GM19372 (cell line): ENCODE results near the gene OLFML2A.

Experiments used
- ATAC-seq: cut with Tn5 transposase; IDR thresholded peaks from one replicate; pipeline ENCODE4 v1.9.1; 2021; ENCODE audit warnings: mild to moderate bottlenecking, low read depth, moderate library complexity; ENCODE audit not compliant: unreplicated experiment

OLFML2A gene

DNA sequence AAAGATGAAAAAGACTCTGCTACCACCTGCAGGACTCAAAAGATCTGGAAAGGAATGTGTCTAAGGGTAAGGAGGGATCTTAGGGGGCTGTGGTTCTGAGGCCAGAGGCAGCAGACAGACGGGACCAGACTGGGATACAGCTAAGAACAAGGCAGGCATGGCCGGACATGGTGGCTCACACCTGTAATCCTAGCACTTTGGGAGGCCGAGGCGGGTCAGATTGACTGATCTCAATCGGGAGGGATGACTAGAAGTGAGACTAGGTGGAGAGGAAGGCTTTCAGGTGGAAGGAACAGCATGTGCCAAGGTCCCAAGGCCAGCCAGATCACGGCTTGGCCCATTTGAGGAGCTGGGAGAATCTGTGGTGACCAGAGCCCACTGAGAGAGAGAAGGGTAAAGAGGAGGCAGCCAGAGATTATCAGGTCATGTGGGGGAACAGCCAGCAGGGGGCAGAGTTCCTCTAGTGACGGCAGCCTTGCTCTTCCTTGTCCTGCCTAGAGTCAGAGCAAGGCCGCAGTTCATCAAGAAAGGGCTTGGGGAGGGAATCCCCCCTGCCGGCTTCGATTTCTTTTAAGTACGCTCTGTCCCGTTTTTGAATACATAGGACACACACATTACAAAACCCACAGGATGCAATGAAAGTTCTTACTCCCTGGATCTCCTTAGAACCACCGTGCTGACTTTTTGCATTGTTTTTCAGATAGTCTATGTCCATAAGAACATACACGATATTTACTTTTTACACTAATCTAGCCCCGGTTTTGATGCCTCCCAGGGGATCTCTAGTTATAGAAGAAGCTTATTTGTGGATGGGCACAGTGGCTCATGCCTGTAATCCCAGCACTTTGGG lies 2.6 kb upstream of the OLFML2A start:
- no peak for ATAC-seq

DNA sequence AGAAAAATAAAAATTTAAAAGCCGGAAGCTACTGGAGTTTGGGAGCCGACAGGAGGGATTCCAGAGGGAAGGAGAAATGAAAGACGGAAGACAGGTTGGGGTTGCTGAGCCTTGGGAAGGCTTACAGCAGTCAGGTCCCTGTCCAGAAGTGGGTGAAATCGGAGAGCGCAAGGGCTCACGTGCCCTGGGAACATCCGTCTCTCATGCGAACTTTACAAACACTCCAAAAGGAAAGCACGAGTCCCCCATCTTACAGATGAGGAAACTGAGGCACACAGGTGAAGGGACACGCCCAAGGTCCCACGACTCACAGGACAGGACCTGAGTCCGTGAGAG lies 347 bp upstream of the OLFML2A start:
- ATAC-seq, result no peak

DNA sequence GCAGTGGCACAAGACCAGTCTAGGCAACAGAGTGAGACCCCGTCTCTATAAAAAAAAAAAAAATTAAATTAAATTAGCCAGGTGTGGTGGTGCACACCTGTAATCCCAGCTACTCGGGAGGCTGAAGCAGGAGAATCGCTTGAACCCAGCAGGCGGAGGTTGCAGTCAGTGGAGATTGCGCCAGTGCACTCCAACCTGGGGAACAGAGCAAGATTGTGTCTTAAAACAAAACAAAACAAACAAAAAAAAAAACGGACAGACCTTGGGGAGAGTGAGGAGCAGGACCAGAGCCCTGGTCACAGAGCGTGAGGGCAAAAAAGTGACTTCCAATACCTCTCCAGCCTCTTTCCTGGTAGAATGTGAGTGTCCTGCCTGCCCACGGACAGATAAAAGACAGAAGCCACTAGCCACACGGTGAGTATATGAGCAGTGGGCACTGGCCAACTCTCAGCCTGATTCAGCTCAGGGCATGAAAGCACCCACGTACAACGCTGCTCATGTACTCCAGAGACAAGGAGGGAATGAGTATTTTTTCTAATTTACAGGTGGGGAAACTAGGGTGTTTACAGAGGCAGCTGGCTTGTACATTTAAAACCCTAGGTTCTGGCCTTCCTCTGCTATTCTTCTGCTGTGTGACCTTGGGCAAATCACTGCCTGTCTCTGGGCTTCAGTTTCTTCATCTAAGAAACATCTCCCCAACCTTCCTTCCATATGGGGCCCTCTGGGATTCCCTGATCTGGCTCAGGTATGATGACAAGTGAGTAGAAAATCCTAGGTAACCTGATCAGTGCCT lies 1.8 kb downstream of the OLFML2A start:
- no peak for ATAC-seq

DNA sequence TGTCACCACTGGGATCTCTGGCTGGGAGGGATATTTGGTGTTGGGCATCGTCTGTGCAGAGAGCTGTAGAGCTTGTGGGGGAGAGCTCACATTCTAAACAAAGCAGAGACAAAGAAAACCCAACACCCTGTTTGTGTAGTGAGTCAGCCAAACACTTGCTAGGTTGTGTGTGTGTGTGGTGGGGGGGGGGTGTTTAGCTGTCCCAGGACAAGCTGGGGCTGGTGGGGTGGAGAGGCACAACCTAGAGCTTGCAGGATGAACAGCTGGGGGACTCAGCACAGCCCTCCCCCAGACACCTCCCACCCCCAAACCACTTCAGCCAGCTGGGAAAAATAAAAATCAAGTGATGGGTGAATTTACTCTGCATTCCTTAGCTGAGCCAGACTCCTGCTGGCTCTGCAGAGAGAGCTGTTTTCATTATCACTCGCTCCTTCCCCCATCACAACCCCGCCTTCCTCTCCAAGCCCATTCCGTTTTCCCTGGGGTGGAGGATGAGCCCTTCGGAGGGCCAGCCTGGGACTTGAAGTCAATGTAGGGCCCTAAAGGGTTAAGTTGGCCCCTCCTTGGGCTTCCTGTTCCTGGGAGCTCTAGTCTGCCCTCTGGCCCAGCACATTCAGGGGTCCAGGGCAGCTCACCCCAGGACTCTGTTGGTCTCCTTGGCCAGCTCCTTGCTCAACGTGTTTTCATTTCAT lies 2.6 kb downstream of the OLFML2A start:
- no peak for ATAC-seq

DNA sequence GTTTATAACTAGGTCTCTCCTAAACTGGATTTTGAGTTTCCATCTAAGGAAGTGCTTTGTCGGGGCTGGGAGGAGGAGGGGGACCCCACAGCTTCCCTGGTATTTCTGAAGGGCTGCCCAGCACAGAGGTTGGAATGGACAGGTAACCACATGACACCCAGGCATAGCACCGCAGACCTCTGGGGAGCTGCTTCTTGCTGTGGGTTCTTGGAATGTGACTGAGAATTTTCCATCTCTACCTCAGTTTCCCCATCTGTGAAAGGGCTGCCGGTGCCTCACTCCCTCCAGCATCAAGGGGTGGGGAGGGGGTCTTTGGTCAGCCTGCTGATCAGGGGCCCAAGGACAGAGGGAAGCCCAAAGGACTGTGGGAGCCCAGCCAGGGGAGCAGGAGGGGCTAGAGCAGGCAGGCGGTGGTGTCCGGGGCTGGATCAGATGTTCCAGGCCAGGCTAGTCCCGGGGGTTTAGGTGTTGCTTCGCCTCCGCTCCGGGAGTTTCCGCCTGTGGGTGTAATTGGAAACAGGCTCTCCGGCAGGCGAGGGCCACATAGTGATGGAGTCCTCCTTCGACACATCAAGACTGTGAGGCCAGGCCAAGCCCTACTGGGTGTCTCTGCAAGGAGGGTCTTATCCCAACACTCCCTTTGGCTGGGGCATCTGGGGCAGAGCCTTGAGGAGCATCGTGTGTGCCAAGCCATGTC lies 3.3 kb downstream of the OLFML2A start:
- ATAC-seq, result no peak

DNA sequence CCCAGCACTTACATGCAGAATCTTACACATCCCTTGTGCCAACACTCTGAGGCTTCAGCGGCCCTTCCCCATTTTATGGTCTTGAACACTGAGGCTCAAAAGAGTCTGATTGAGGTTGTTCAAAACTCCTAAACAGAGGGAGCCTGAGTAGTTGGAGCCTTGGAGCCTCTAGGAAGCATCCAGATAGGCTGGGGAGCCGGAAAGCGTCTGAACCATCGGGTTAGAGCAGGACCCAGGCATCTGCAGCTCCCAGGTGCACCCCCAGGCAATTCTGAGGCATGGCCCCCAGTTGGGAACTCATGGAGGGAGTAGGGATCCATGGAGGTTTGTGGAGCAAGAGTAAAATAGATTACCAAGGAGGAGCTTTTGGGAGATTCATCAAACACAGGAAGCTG lies 3.8 kb downstream of the OLFML2A start:
- no peak for ATAC-seq

DNA sequence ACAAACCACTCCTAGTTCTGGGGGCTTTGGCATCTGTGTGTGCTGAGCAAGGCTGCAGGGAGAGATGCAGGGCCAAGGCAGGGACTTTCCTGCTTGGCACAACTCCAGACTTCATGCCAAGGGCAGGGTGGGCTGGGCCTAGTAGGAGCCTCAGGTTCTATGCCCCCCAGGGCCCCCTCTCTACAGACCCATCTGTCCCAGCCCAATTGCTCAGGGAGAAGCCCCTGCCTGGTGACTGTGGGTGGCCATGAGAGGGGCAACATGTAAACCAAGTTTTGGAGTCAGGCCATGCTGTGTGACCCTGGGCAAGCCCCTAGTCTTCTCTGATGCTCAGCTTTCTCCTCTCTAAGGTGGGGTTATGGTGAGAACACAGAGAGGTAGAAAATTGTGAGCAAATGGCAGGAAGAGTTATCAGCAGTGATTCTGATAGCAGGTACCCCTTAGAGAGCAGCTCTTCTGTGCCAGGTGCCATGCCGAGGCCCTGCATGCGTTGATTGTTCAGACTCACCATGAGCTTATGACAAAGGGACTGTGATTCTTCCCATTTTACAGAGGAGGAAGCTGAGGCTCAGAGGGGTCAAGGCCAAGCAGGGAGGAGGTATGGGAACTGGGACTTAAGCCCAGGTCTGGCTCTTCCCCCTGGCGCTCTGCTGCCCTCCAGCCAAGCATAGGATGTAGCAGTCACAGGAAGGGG lies 5.2 kb downstream of the OLFML2A start:
- ATAC-seq, result no peak

DNA sequence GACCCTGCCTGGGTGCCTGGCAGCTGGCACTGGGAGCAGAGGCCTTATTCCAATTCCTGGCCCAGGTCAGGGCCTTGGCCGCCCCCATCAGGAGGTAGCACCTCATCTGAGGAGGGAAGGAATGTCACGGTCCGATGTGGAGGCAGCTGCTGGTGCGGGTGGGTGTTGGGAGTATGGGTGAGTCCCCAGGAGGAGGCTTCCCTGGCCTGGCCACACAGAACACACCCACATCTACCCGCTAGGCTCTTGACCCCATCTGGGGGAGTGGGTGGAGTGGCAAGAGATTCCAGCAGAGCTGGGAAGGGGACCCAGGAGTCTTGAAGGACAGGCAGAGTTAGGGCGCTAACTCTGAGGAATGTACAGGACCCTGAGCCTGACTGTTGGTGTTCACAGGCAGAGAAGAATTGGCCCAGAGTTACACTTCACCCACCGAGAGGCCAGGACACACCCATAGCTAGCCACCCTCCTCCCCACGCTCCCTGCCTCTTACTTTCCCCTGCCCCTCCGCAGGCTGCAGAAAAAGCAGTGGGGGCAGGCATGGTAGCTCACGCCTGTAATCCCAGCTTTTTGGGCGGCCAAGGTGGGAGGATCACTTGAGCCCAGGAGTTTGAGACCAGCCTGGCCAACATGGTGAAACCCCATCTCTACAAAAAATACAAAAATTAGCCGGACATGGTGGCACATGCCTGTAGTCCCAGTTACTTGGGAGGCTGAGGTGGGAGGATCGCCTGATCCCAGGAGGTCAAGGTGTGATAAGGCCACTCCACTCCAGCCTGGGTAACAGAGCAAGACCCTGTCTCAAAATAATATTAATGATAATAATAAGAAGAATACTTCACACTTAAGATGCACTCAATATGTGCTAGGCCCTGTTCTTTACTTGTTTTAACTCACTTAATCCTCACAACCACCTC lies 6.0 kb downstream of the OLFML2A start:
- ATAC-seq, result no peak

DNA sequence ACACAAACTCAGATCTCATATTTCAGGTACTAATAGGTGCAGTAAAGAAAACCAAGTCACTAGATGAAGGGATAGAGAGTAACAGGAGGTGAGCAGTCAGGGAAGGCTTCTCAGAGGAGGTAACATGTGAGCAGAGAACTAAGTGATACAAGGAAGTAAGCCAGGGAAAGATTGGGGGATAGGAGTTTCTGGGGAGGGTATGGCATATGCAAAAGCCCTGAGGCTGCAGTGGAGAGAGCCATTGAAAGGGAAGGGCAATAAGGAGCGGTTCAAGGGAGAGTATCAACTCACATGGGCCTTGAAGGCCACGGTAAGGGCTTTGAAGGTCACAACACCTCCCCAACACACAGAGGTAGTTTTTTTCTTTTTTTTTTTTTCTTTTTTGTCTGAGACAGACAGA lies 6.9 kb downstream of the OLFML2A start:
- no peak for ATAC-seq

DNA sequence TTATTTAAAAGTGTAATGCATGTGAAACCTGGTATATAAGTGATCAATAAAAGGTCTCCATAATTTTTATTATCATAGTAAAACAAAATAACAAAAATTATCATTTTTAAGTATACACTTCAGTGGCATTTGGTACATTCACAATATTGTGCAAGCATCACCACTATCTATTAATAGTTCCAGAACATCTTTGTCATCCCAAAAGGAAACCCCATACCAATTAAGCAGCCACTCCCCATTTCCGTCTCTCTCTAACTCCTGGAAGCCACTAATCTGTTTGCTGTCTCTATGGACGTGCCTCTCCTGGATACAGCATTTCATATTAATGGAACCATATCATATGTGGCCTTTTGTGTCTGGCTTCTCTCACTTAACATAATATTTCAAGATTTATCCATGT lies 7.6 kb downstream of the OLFML2A start:
- no peak for ATAC-seq

DNA sequence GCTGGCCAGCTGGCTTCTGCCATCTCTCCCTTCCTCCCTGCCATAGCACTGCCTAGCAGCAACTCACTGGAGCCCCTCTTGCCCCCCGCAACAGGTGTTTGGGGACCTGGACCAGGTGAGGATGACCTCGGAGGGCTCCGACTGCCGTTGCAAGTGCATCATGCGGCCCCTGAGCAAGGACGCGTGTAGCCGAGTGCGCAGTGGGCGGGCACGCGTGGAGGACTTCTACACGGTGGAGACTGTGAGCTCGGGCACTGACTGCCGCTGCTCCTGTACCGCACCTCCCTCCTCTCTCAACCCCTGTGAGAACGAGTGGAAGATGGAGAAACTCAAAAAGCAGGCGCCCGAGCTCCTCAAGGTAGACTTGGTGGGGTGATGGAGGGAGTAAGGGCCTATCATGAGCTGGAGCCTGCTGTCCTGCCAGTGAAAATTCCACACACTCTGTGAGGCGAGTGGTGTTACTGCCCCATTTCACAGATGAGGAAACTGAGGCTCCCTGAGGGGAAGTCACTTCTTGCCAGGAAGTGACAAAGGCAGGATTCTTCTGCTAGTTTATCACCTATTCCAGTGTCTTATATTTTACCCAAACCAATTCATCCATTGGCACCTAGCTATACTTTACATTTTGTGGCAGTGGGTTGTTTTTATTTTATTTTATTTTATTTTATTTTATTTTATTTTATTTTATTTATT lies 10.1 kb downstream of the OLFML2A start:
- ATAC-seq, result no peak

DNA sequence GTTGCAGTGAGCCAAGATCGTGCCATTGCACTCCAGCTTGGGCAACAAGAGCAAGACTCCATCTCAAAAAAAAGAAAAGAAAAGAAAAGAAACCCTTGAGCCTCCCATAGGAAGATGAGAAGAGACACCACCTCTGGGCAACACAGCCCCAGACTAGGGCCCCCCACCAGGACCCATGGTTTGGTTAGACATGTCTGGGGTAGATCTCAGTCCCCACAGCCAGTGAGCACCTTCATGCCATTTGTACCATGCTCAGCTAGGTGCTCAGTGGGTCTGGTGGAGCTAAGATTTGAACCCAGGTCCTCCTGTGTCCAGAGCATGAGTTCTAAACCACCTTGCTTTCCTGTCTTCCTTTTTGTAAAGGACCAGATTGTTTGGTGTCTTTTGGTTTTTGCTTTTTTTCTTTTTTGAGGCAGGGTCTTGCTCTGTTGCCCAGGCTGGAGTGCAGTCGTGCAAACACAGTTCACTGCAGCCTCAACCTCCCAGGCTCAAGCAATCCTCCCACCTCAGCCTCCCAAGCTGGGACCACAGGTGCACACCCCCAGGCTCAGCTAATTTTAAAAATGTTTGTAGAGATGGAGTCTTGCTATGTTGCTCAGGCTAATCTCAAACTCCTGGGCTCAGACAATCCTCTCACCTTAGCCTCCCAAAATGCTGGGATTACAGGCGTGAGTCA lies 11.7 kb downstream of the OLFML2A start:
- ATAC-seq, result no peak

DNA sequence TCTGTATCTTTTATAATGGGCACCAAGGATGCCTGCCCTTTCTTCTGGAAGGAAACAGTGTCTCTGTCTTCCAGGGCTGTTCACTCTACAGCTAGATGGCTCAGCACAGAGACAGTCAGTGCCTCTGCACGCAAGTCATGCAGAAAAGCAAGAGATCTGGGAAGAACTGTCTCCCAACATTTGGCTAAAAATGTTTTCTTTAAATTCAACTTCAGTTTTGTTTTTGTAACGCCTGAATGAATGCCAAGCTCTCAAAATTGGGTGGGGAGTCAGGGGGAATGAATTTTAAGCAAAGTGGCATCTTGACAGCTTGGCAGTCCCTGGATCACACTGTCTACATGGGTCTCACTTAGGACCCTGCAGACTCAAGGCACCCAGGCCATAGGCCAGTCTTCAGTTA lies 12.6 kb downstream of the OLFML2A start:
- no peak for ATAC-seq

DNA sequence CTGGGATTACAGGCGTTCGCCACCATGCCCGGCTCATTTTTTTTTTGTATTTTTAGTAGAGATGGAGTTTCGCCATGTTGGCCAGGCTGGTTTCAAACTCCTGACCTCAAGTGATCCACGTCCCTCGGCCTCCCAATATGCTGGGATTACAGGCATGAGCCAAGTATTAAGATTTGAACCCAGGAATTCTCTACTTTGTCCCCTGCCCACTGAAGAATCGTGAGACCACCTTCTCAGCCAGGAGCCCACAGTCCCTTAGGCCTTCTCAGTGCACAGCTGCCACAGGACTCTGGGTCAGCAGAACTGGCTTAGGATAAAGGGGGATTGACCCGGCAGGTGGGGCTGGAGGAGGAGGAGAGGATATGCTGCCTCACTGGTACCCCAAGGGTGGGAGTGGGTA lies 13.4 kb downstream of the OLFML2A start:
- ATAC-seq, result no peak

DNA sequence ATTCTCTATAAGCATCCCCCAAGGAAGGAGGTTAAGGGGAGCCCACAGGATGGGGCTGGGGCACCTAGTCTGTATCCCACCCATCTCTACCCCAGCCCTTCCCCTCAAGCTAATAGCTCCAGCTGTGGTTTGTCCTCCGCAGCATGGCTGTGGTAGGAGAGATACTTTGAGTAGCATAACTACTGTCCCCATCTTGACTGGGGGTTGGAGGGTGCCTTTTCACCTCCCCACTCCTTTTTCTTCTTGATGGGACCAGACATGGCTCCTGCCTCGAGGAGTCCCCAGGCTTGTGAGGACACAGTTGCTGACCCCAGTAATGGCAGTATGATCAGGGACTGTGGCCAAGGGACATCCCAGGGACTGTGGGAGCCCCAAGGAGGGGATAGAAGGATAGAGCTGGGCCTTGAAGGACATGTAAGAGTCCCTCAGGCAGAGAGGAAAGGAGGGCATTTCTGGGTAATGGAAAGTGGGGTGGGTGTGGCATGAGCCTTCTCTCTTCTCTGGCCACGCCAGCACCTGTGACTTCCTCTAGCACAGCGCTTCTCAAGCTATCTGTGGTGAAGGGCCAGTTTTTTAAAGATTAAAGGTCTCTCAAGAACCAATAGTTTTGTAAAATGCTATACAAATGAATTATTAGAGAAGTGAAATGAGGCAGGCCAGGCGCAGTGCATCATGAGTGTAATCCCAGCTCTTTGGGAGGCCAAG lies 14.0 kb downstream of the OLFML2A start:
- ATAC-seq, result no peak

DNA sequence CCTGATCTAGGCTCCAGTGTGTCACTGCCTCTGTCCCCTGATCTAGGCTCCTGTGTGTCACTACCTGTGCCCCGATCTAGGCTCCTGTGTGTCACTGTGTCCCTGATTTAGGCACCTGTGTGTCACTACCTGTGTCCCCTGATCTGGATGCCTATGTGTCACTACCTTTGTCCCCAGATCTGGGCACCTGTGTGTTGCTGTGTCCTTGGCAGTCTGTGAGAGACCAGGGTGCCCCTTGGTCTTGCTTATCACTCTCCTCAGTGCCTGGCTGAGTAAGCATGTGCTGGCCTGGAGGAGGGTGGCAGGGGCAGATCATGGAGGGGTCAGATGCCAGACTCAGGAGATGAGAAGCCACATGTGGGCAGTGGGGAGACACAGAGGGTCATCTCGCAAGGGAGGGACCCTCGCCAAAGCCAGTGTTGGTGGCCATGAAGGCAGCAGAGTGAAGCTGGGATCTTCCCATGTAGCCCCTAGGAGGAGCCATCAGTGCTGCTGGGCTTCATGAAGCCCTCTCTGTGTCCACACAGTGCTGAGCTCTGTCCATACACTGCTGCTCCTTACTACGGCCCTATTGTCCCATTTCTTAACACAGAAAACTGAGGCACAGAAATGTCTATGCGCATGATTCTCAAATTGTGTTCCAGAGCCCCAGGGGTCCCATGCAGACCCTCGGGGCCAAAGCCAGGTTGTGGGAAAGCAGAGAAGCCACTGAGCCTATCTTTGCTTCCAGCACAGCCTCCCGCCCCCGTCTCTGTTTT lies 15.5 kb downstream of the OLFML2A start:
- ATAC-seq, result no peak

DNA sequence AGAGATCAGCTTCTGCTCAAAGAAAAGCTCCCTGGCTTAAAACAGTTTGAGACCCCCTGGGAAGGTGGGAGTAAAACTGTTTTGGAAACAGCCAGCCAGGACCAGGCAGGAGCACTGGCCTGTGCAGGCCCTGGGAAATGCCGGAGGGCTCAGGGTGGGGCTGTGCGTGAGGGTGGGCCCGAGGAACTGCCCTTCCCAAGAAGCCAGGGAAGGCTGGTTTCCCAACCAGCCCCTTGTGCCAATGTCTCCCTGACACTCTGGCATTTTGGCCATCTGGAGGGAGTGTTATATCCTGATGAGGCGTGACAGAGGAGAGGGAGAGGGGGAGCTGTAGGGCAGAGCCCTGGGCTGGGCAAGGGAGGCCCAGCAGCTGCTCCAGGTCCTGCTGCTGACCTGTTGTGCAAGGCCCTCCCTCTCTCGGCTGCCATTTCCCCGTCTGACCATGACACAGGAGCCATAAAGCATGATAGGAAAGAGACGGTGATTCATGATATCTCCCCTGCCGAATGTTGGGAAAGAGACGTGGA lies 16.1 kb downstream of the OLFML2A start:
- no peak for ATAC-seq
